ENCODE measurements around the gene PDZD2.

DNA sequence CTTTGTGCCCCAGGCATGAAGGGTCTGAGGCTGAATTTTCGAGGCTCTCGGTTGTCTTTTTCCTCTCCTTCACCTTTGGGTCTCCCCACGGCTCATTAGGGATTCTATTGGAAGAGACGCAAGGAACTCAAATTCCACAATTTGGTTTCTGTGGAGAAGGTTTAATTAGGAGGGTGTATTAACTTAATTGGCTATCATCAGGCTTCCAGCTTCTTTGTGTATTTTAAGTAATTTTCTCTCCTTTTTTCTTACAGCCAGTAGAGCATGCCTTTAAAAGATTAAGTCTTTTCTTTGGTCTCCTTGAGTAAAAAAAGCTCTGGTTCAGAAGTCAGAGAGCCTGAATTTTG is 115.4 kb downstream of the PDZD2 start:
- TF ChIP-seq, protein P1, sequence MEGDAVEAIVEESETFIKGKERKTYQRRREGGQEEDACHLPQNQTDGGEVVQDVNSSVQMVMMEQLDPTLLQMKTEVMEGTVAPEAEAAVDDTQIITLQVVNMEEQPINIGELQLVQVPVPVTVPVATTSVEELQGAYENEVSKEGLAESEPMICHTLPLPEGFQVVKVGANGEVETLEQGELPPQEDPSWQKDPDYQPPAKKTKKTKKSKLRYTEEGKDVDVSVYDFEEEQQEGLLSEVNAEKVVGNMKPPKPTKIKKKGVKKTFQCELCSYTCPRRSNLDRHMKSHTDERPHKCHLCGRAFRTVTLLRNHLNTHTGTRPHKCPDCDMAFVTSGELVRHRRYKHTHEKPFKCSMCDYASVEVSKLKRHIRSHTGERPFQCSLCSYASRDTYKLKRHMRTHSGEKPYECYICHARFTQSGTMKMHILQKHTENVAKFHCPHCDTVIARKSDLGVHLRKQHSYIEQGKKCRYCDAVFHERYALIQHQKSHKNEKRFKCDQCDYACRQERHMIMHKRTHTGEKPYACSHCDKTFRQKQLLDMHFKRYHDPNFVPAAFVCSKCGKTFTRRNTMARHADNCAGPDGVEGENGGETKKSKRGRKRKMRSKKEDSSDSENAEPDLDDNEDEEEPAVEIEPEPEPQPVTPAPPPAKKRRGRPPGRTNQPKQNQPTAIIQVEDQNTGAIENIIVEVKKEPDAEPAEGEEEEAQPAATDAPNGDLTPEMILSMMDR (IDR thresholded peaks at IDR 0.05): no peak
- TF ChIP-seq POLR2AphosphoS5 (IDR thresholded peaks at IDR 0.05) (no peak), POLR2A (IDR thresholded peaks at IDR 0.05) (no peak)

Data from suprapubic skin (tissue), 4 donors.